Skeletal muscle cell (primary cell): ENCODE measurements around the gene TRIM47.

Experiments
- DNase-seq: peaks from one replicate; pipeline ENCODE4 v3.0.0-alpha.2; 2010; ENCODE audit warnings: low read depth
- H3K4me3 ChIP-seq: 2 replicates; pipeline ENCODE4 v1.5.1; 2011; ENCODE audit warnings: low read depth, mild to moderate bottlenecking, control low read depth, low read length, moderate library complexity

Gene TRIM47

GRCh38 chr17:75837899-75838298 is 40.5 kb downstream of the TRIM47 start:
- H3K4me3 ChIP-seq = no peak overlapping the region
- DNase-seq = no peak

GRCh38 chr17:75836605-75837004 is 41.8 kb downstream of the TRIM47 start:
- no peak for DNase-seq

GRCh38 chr17:75835654-75835987 is 42.8 kb downstream of the TRIM47 start:
- no peak for DNase-seq
- H3K4me3 ChIP-seq = no peak overlapping the region

More at GRCh38 chr17:75836605-75837004, 41.8 kb downstream of the TRIM47 start:
- no peak overlapping the region for H3K4me3 ChIP-seq

- H3K4me3 ChIP-seq = no peak overlapping the region
- DNase-seq = no peak
These were observed 43.3 kb downstream of the TRIM47 start for GRCh38 chr17:75834928-75835653.

- H3K4me3 ChIP-seq = no peak overlapping the region
- DNase-seq = no peak
These were observed 44.0 kb downstream of the TRIM47 start for GRCh38 chr17:75834279-75834920.

- DNase-seq = no peak
- no peak overlapping the region for H3K4me3 ChIP-seq
These were observed 45.6 kb downstream of the TRIM47 start for GRCh38 chr17:75832652-75833400.

- no peak overlapping the region for H3K4me3 ChIP-seq
- no peak for DNase-seq
These were observed 46.2 kb downstream of the TRIM47 start for GRCh38 chr17:75832164-75832651.

- no peak for DNase-seq
- no peak overlapping the region for H3K4me3 ChIP-seq
These were observed 47.3 kb downstream of the TRIM47 start for GRCh38 chr17:75831032-75831571.

- DNase-seq = no peak
- H3K4me3 ChIP-seq = no peak overlapping the region
These were observed 48.0 kb downstream of the TRIM47 start for GRCh38 chr17:75830164-75831031.

- DNase-seq = no peak
- no peak overlapping the region for H3K4me3 ChIP-seq
These were observed 48.6 kb downstream of the TRIM47 start for GRCh38 chr17:75829747-75830146.

GRCh38 chr17:75828741-75829140 is 49.6 kb downstream of the TRIM47 start:
- no peak for DNase-seq
- H3K4me3 ChIP-seq = no peak overlapping the region

- no peak for DNase-seq
- H3K4me3 ChIP-seq = no peak overlapping the region
These were observed 50.3 kb downstream of the TRIM47 start for GRCh38 chr17:75828076-75828400.

GRCh38 chr17:75827308-75828075 is 50.9 kb downstream of the TRIM47 start:
- no peak for DNase-seq
- peak overlapping the region; percentile 17 for H3K4me3 ChIP-seq

GRCh38 chr17:75826561-75827307 is 51.6 kb downstream of the TRIM47 start:
- no peak for DNase-seq
- H3K4me3 ChIP-seq = no peak overlapping the region

- H3K4me3 ChIP-seq = no peak overlapping the region
- DNase-seq = no peak
These were observed 52.5 kb downstream of the TRIM47 start for GRCh38 chr17:75825748-75826370.

- H3K4me3 ChIP-seq = no peak overlapping the region
- no peak for DNase-seq
These were observed 53.2 kb downstream of the TRIM47 start for GRCh38 chr17:75825149-75825552.

- no peak for DNase-seq
- no peak overlapping the region for H3K4me3 ChIP-seq
These were observed 53.7 kb downstream of the TRIM47 start for GRCh38 chr17:75824666-75825065.
